Activated T-cell treated with anti-CD3 and anti-CD28 coated beads, Interleukin-2, amount 50 U/mL, for 4 hours (primary cell): Measurements from ENCODE around the gene TRAM2. TPM values are rescaled to one million over a fixed set of nuclear protein-coding genes. Genes with fewer than 3 reads are reported as not detected.
A peak's percentile ranks its signal among the peaks of the same experiment; 100 is the strongest.

Experiments used
- ATAC-seq, 2 donors: fragments of 200-7000 bp; cut with Tn5 transposase; one replicate each; pipeline ENCODE4 v1.10.0; 2021
- DNase-seq: peaks from one replicate; pipeline ENCODE4 v3.0.0-alpha.2; 2020
- H3K27me3 Mint-ChIP-seq: one replicate; pipeline ENCODE4 v1.8.0; 2021; ENCODE audit warnings: low read depth, mixed read lengths
- H3K36me3 Mint-ChIP-seq: one replicate; pipeline ENCODE4 v1.8.0; 2022; ENCODE audit warnings: mixed read lengths; ENCODE audit not compliant: insufficient read depth
- H3K4me1 Mint-ChIP-seq: one replicate; pipeline ENCODE4 v1.8.0; 2021; ENCODE audit warnings: low read depth, mixed read lengths
- H3K4me3 Mint-ChIP-seq: one replicate; pipeline ENCODE4 v1.8.0; 2021; ENCODE audit warnings: mild to moderate bottlenecking, moderate library complexity, mixed read lengths
- H3K9me3 Mint-ChIP-seq: one replicate; pipeline ENCODE4 v1.8.0; 2021; ENCODE audit warnings: mixed read lengths
- total RNA-seq, 3 donors: library from RNA; stranded (reverse); gene quantifications; one replicate each; pipeline ENCODE4 v1.2.1, GENCODE V29; 2021

Gene TRAM2
- total RNA-seq, 3 donors from 2014 or later, result 1.6 to 2.9 (median 2.4) TPM

- no peak for ATAC-seq
- Mint-ChIP-seq H3K27me3 (no peaks in the 10 kb centered on the region), H3K9me3 (no peaks in the 10 kb centered on the region), H3K36me3 (no peaks in the 10 kb centered on the region), H3K4me1 (peaks cover 3% of the 10 kb centered on the region), H3K4me3 (no peak overlapping the region)
- DNase-seq, result no peak
Measured at GRCh38 chr6:52582446-52582845, 5.6 kb upstream of the TRAM2 start.

GRCh38 chr6:52580905-52581304 is 4.0 kb upstream of the TRAM2 start:
- Mint-ChIP-seq H3K4me3 (no peak overlapping the region), H3K36me3 (no peaks in the 10 kb centered on the region), H3K27me3 (no peaks in the 10 kb centered on the region), H3K4me1 (peaks cover 11% of the 10 kb centered on the region), H3K9me3 (no peaks in the 10 kb centered on the region)
- DNase-seq, result no peak
- ATAC-seq, result no peak

GRCh38 chr6:52579006-52579660 is 2.3 kb upstream of the TRAM2 start:
- ATAC-seq (no peak), DNase-seq (no peak)
- Mint-ChIP-seq H3K4me3 (no peak overlapping the region), H3K27me3 (no peaks in the 10 kb centered on the region), H3K36me3 (no peaks in the 10 kb centered on the region), H3K9me3 (no peaks in the 10 kb centered on the region), H3K4me1 (peaks cover 28% of the 10 kb centered on the region)

GRCh38 chr6:52577778-52578463 is 1.1 kb upstream of the TRAM2 start:
- DNase-seq, result no peak

GRCh38 chr6:52576392-52577021 is 353 bp downstream of the TRAM2 start:
- peaks cover 42% of the 10 kb centered on the region for H3K4me1 Mint-ChIP-seq
- H3K9me3 Mint-ChIP-seq, result no peaks in the 10 kb centered on the region
- DNase-seq (peak; percentile 38), ATAC-seq (peak; percentile 62 to 69)
- no peaks in the 10 kb centered on the region for H3K27me3 Mint-ChIP-seq
- H3K36me3 Mint-ChIP-seq, result no peaks in the 10 kb centered on the region
- H3K4me3 Mint-ChIP-seq, result peak overlapping the region; percentile 82

More at GRCh38 chr6:52577778-52578463, 1.1 kb upstream of the TRAM2 start:
- peaks cover 40% of the 10 kb centered on the region for H3K4me1 Mint-ChIP-seq
- no peaks in the 10 kb centered on the region for H3K36me3 Mint-ChIP-seq
- no peaks in the 10 kb centered on the region for H3K27me3 Mint-ChIP-seq
- H3K4me3 Mint-ChIP-seq, result peak overlapping the region; percentile 68
- no peaks in the 10 kb centered on the region for H3K9me3 Mint-ChIP-seq
- ATAC-seq, result no peak

GRCh38 chr6:52576054-52576391 is 837 bp downstream of the TRAM2 start:
- Mint-ChIP-seq H3K36me3 (no peaks in the 10 kb centered on the region), H3K27me3 (no peaks in the 10 kb centered on the region), H3K4me1 (peaks cover 42% of the 10 kb centered on the region), H3K4me3 (peak overlapping the region; percentile 82), H3K9me3 (no peaks in the 10 kb centered on the region)
- no peak for ATAC-seq
- DNase-seq, result no peak

- H3K27me3 Mint-ChIP-seq, result no peaks in the 10 kb centered on the region
Measured at GRCh38 chr6:52575502-52575892, 1.4 kb downstream of the TRAM2 start.

GRCh38 chr6:52574709-52575501 is 2.0 kb downstream of the TRAM2 start:
- Mint-ChIP-seq H3K9me3 (no peaks in the 10 kb centered on the region), H3K4me1 (peaks cover 44% of the 10 kb centered on the region), H3K4me3 (peak overlapping the region; percentile 82), H3K36me3 (no peaks in the 10 kb centered on the region), H3K27me3 (no peaks in the 10 kb centered on the region)
- DNase-seq (peak; percentile 29), ATAC-seq (peak; percentile 45 to 52)

More at GRCh38 chr6:52575502-52575892, 1.4 kb downstream of the TRAM2 start:
- H3K36me3 Mint-ChIP-seq, result no peaks in the 10 kb centered on the region
- H3K9me3 Mint-ChIP-seq, result no peaks in the 10 kb centered on the region
- no peak for DNase-seq
- H3K4me1 Mint-ChIP-seq, result peaks cover 44% of the 10 kb centered on the region
- peak overlapping the region; percentile 82 for H3K4me3 Mint-ChIP-seq
- ATAC-seq, result no peak

- H3K36me3 Mint-ChIP-seq, result peaks cover under 1% of the 10 kb centered on the region
- ATAC-seq (no peak), DNase-seq (no peak)
- peaks cover 45% of the 10 kb centered on the region for H3K4me1 Mint-ChIP-seq
- H3K4me3 Mint-ChIP-seq, result no peak overlapping the region
- H3K27me3 Mint-ChIP-seq, result no peaks in the 10 kb centered on the region
- no peaks in the 10 kb centered on the region for H3K9me3 Mint-ChIP-seq
Measured at GRCh38 chr6:52573295-52573694, 3.6 kb downstream of the TRAM2 start.

GRCh38 chr6:52572536-52572935 is 4.3 kb downstream of the TRAM2 start:
- Mint-ChIP-seq H3K27me3 (no peaks in the 10 kb centered on the region), H3K36me3 (peaks cover 6% of the 10 kb centered on the region), H3K4me3 (no peak overlapping the region), H3K4me1 (peaks cover 43% of the 10 kb centered on the region), H3K9me3 (no peaks in the 10 kb centered on the region)
- ATAC-seq (no peak), DNase-seq (no peak)

GRCh38 chr6:52571099-52571755 is 5.6 kb downstream of the TRAM2 start:
- ATAC-seq (no peak), DNase-seq (no peak)
- Mint-ChIP-seq H3K4me3 (no peak overlapping the region), H3K9me3 (no peaks in the 10 kb centered on the region), H3K4me1 (peaks cover 46% of the 10 kb centered on the region), H3K27me3 (no peaks in the 10 kb centered on the region), H3K36me3 (peaks cover 6% of the 10 kb centered on the region)

- no peak for DNase-seq
- no peaks in the 10 kb centered on the region for H3K9me3 Mint-ChIP-seq
- ATAC-seq, result no peak
- H3K4me1 Mint-ChIP-seq, result peaks cover 41% of the 10 kb centered on the region
- no peaks in the 10 kb centered on the region for H3K27me3 Mint-ChIP-seq
- no peak overlapping the region for H3K4me3 Mint-ChIP-seq
- H3K36me3 Mint-ChIP-seq, result peaks cover 6% of the 10 kb centered on the region
Measured at GRCh38 chr6:52570291-52570700, 6.6 kb downstream of the TRAM2 start.

- Mint-ChIP-seq H3K4me3 (no peak overlapping the region), H3K27me3 (no peaks in the 10 kb centered on the region), H3K36me3 (peaks cover 6% of the 10 kb centered on the region), H3K9me3 (no peaks in the 10 kb centered on the region), H3K4me1 (peaks cover 27% of the 10 kb centered on the region)
- no peak for ATAC-seq
- DNase-seq, result no peak
Measured at GRCh38 chr6:52568320-52568719, 8.5 kb downstream of the TRAM2 start.

- Mint-ChIP-seq H3K4me1 (peaks cover 22% of the 10 kb centered on the region), H3K9me3 (no peaks in the 10 kb centered on the region), H3K4me3 (no peak overlapping the region)
Measured at GRCh38 chr6:52566853-52567279, 10.0 kb downstream of the TRAM2 start.

More at GRCh38 chr6:52566853-52567279, 10.0 kb downstream of the TRAM2 start:
- no peaks in the 10 kb centered on the region for H3K27me3 Mint-ChIP-seq
- H3K36me3 Mint-ChIP-seq, result peaks cover 8% of the 10 kb centered on the region
- no peak for ATAC-seq
- no peak for DNase-seq
